Amniotic epithelial cell (primary cell): Measurements from ENCODE around the gene CBLC.

Experiments used
- DNase-seq: peaks from one replicate; pipeline ENCODE4 v3.0.0-alpha.2; 2010; ENCODE audit warnings: low read depth

CBLC gene

GRCh38 chr19:44746946-44747738, 30.5 kb upstream of the CBLC start:
- peak; percentile 95 for DNase-seq

- DNase-seq = peak; percentile 74
Observed at GRCh38 chr19:44747739-44748425, 29.8 kb upstream of the CBLC start.

- no peak for DNase-seq
Observed at GRCh38 chr19:44748426-44749254, 29.1 kb upstream of the CBLC start, which contains the start of gene BCL3. BCL3 (plus strand) TSS chr19:44748708; CDS start chr19:44748791, 83 bp downstream.

GRCh38 chr19:44749292-44749691, 28.4 kb upstream of the CBLC start:
- no peak for DNase-seq

- DNase-seq = no peak
Observed at GRCh38 chr19:44749994-44750393, 27.7 kb upstream of the CBLC start.

GRCh38 chr19:44752123-44752815, 25.4 kb upstream of the CBLC start:
- no peak for DNase-seq

- peak; percentile 99 for DNase-seq
Observed at GRCh38 chr19:44752816-44753625, 24.7 kb upstream of the CBLC start.

GRCh38 chr19:44753626-44753931, 24.1 kb upstream of the CBLC start:
- no peak for DNase-seq

GRCh38 chr19:44753932-44754749, 23.5 kb upstream of the CBLC start:
- DNase-seq = peak; percentile 84

GRCh38 chr19:44754750-44755080, 23.0 kb upstream of the CBLC start:
- no peak for DNase-seq

GRCh38 chr19:44755219-44755618, 22.5 kb upstream of the CBLC start:
- no peak for DNase-seq

GRCh38 chr19:44756089-44756562, 21.6 kb upstream of the CBLC start:
- no peak for DNase-seq

- DNase-seq = peak; percentile 82
Observed at GRCh38 chr19:44757057-44757734, 20.5 kb upstream of the CBLC start.

GRCh38 chr19:44757735-44758505, 19.8 kb upstream of the CBLC start:
- DNase-seq = peak; percentile 58

GRCh38 chr19:44758596-44758995, 19.1 kb upstream of the CBLC start:
- DNase-seq = peak; percentile 61

GRCh38 chr19:44759083-44759804, 18.4 kb upstream of the CBLC start:
- no peak for DNase-seq

GRCh38 chr19:44762038-44762437, 15.7 kb upstream of the CBLC start:
- no peak for DNase-seq
